OCI-LY7 (cell line): ENCODE data around the gene CRB1.

ENCODE experiments used
- CTCF ChIP-seq: fragments of 200-600 bp; sonication (generic); conservative IDR thresholded peaks from 2 replicates; pipeline ENCODE4 v1.5.1; 2014; ENCODE audit warnings: mild to moderate bottlenecking, antibody characterized with exemption, low read length, moderate library complexity, mixed read lengths
- EZH2phosphoT487 ChIP-seq: fragments of 200-600 bp; sonication (generic); IDR thresholded peaks from 2 replicates; pipeline ENCODE4 v1.6.1; 2018; ENCODE audit warnings: low read depth, borderline replicate concordance, mild to moderate bottlenecking, mixed run types, antibody characterized with exemption, low read length, moderate library complexity, mixed read lengths

- TF ChIP-seq CTCF: no peak
- no peak for TF ChIP-seq EZH2phosphoT487
Observed at GRCh38 chr1:197464044-197464443, 196.0 kb downstream of the CRB1 start.
